ENCODE data around the gene HEXA. TPM values are rescaled to one million over a fixed set of nuclear protein-coding genes. Genes with fewer than 3 reads are reported as not detected.

Gene HEXA
- total RNA-seq, 1 experiment from 2014 or later: 49.7 TPM

DNA sequence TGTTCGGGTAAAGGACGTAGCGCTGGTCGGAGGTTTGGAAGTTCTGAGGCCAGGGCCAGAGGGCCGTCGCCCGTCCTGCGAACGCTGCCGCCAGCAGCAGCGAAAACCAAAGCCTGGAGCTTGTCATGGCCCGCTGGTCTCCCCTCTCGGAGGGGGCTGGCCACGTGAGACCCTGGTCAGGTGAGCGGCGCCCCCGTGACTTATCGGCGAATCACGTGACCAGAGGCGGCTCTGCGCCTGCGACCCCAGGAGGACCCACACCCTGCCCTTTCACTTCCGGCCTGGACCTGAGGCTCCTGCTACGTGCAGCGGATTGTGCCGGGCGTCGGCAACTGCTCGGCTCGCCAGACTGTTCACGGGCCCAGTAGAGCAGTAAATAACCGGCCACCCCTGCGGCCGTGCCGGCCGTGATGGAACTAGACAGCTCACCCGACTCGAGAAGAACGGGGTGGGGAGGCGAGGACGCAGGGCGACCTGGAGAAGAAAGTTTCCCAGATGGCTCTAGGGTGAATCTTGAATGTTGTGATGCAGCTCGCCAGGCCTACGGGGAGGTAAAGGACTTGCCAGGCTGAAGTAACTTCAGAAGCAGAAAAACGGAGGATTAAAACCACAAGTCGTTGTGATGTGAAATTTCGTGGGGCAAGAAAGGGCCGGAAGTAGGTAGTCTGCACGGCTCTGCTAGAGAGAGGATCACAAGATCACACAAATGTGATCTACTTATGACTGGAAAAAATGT, at the start of gene HEXA (continued):
- TF ChIP-seq ZNF317 (CRISPR knock-in tag; IDR thresholded peaks at IDR 0.05; ENCODE audit: borderline replicate concordance, low read depth): no peak
- TF ChIP-seq SMAD3 (CRISPR knock-in tag; IDR thresholded peaks at IDR 0.05; ENCODE audit: borderline replicate concordance): no peak; the same call in 1 of the 2 replicates
- TF ChIP-seq RELA (CRISPR knock-in tag; IDR thresholded peaks at IDR 0.05; ENCODE audit: borderline replicate concordance): 0 out of 2 replicates have a peak, but pooled peaks have one; percentile 53
- TF ChIP-seq ZNF138 (CRISPR knock-in tag; conservative IDR thresholded peaks at IDR 0.05): 0 out of 2 replicates have a peak, but pooled peaks have one; percentile 73
- TF ChIP-seq CREB1 (CRISPR knock-in tag; IDR thresholded peaks at IDR 0.05): no peak; the same call in 1 of the 2 replicates
- TF ChIP-seq, protein P1, sequence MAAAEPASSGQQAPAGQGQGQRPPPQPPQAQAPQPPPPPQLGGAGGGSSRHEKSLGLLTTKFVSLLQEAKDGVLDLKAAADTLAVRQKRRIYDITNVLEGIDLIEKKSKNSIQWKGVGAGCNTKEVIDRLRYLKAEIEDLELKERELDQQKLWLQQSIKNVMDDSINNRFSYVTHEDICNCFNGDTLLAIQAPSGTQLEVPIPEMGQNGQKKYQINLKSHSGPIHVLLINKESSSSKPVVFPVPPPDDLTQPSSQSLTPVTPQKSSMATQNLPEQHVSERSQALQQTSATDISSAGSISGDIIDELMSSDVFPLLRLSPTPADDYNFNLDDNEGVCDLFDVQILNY (CRISPR knock-in tag; IDR thresholded peaks at IDR 0.05): peak; percentile 35; the same call in 1 of the 2 replicates
- TF ChIP-seq, protein P2, sequence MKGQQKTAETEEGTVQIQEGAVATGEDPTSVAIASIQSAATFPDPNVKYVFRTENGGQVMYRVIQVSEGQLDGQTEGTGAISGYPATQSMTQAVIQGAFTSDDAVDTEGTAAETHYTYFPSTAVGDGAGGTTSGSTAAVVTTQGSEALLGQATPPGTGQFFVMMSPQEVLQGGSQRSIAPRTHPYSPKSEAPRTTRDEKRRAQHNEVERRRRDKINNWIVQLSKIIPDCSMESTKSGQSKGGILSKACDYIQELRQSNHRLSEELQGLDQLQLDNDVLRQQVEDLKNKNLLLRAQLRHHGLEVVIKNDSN (CRISPR knock-in tag; IDR thresholded peaks at IDR 0.05): peak; percentile 100
- TF ChIP-seq ATF1 (CRISPR knock-in tag; IDR thresholded peaks at IDR 0.05): no peak
- TF ChIP-seq, protein P3, sequence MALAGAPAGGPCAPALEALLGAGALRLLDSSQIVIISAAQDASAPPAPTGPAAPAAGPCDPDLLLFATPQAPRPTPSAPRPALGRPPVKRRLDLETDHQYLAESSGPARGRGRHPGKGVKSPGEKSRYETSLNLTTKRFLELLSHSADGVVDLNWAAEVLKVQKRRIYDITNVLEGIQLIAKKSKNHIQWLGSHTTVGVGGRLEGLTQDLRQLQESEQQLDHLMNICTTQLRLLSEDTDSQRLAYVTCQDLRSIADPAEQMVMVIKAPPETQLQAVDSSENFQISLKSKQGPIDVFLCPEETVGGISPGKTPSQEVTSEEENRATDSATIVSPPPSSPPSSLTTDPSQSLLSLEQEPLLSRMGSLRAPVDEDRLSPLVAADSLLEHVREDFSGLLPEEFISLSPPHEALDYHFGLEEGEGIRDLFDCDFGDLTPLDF (CRISPR knock-in tag; IDR thresholded peaks at IDR 0.05): no peak
- TF ChIP-seq SOX15 (CRISPR knock-in tag; IDR thresholded peaks at IDR 0.05): no peak
- TF ChIP-seq ZNF671 (CRISPR knock-in tag; IDR thresholded peaks at IDR 0.05): no peak
- TF ChIP-seq MXD4 (CRISPR knock-in tag; IDR thresholded peaks at IDR 0.05; ENCODE audit: borderline replicate concordance): no peak
- no peak for TF ChIP-seq HMGA2 (CRISPR knock-in tag; IDR thresholded peaks at IDR 0.05)
- no peak for TF ChIP-seq EMX1 (CRISPR knock-in tag; IDR thresholded peaks at IDR 0.05)
- TF ChIP-seq, protein P4, sequence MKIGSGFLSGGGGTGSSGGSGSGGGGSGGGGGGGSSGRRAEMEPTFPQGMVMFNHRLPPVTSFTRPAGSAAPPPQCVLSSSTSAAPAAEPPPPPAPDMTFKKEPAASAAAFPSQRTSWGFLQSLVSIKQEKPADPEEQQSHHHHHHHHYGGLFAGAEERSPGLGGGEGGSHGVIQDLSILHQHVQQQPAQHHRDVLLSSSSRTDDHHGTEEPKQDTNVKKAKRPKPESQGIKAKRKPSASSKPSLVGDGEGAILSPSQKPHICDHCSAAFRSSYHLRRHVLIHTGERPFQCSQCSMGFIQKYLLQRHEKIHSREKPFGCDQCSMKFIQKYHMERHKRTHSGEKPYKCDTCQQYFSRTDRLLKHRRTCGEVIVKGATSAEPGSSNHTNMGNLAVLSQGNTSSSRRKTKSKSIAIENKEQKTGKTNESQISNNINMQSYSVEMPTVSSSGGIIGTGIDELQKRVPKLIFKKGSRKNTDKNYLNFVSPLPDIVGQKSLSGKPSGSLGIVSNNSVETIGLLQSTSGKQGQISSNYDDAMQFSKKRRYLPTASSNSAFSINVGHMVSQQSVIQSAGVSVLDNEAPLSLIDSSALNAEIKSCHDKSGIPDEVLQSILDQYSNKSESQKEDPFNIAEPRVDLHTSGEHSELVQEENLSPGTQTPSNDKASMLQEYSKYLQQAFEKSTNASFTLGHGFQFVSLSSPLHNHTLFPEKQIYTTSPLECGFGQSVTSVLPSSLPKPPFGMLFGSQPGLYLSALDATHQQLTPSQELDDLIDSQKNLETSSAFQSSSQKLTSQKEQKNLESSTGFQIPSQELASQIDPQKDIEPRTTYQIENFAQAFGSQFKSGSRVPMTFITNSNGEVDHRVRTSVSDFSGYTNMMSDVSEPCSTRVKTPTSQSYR (CRISPR knock-in tag; IDR thresholded peaks at IDR 0.05): peak; percentile 61; the same call in 1 of the 2 replicates

DNA sequence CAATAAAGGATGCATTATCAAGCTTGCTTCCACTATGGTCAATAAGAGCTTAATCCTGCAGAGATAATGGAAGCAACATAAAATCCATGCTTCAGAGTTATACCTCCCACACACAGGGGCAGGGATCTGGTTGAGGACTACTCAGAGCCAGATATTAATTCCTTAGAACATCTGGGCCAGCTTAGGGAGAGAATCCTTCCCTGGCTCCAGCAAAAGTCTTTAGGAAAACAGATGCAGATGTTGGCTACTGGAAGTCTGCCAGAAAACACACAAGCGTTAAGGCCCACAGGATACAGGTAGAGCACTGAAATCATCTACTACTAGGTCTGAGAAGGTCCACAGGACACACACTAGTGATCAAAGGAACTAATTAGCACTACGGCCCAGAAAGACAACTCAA, 47.4 kb upstream of the HEXA start:
- H3K27me3 Mint-ChIP-seq (ENCODE audit: low read depth): peaks cover 22% of the 10 kb centered on the region
- TF ChIP-seq SMAD3 (CRISPR knock-in tag; IDR thresholded peaks at IDR 0.05; ENCODE audit: borderline replicate concordance): no peak

DNA sequence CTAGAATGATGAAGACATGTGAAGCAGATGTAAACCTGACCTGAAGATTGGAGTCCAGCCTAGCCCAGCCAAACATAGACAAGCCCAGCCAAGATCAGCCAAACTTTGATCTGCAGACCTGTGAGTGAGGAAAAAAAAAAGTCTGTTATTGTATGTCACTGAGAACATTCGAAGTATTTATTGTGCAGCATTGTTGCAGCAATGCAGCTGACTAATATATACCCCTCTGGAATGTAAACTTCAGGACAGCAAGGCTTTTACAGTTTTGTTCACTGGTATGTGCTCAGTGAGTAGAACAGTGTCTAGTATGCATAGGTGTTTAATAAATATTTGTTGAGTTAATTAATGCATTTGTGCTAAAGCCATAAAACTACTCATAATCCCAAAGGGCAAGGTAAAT, 45.7 kb upstream of the HEXA start:
- Mint-ChIP-seq H3K36me3 (no peaks in the 10 kb centered on the region), H3K4me3 (no peak overlapping the region), H3K9me3 (peaks cover 15% of the 10 kb centered on the region), H3K4me1 (no peaks in the 10 kb centered on the region), H3K27me3 (ENCODE audit: low read depth) (peaks cover 20% of the 10 kb centered on the region), H3K27ac (no peak overlapping the region)
- ATAC-seq (no peak), DNase-seq (ENCODE audit: low spot score) (no peak)
- ChIA-PET CTCF (no interaction called here), POLR2A (no interaction called here)
- TF ChIP-seq ZNF317 (CRISPR knock-in tag; IDR thresholded peaks at IDR 0.05; ENCODE audit: borderline replicate concordance, low read depth): no peak
- TF ChIP-seq, protein P5, sequence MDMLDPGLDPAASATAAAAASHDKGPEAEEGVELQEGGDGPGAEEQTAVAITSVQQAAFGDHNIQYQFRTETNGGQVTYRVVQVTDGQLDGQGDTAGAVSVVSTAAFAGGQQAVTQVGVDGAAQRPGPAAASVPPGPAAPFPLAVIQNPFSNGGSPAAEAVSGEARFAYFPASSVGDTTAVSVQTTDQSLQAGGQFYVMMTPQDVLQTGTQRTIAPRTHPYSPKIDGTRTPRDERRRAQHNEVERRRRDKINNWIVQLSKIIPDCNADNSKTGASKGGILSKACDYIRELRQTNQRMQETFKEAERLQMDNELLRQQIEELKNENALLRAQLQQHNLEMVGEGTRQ (CRISPR knock-in tag; IDR thresholded peaks at IDR 0.05): no peak
- TF ChIP-seq, protein P6, sequence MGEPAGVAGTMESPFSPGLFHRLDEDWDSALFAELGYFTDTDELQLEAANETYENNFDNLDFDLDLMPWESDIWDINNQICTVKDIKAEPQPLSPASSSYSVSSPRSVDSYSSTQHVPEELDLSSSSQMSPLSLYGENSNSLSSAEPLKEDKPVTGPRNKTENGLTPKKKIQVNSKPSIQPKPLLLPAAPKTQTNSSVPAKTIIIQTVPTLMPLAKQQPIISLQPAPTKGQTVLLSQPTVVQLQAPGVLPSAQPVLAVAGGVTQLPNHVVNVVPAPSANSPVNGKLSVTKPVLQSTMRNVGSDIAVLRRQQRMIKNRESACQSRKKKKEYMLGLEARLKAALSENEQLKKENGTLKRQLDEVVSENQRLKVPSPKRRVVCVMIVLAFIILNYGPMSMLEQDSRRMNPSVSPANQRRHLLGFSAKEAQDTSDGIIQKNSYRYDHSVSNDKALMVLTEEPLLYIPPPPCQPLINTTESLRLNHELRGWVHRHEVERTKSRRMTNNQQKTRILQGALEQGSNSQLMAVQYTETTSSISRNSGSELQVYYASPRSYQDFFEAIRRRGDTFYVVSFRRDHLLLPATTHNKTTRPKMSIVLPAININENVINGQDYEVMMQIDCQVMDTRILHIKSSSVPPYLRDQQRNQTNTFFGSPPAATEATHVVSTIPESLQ (CRISPR knock-in tag; IDR thresholded peaks at IDR 0.05): no peak

More for the DNA sequence above, 47.4 kb upstream of the HEXA start:
- no peak for DNase-seq (ENCODE audit: low spot score)
- no peak overlapping the region for H3K4me3 Mint-ChIP-seq
- POLR2A ChIA-PET: no interaction called here
- peaks cover 32% of the 10 kb centered on the region for H3K9me3 Mint-ChIP-seq
- CTCF ChIA-PET: no interaction called here
- no peak for ATAC-seq
- H3K27ac Mint-ChIP-seq: no peak overlapping the region
- H3K36me3 Mint-ChIP-seq: peaks cover 6% of the 10 kb centered on the region
- no peaks in the 10 kb centered on the region for H3K4me1 Mint-ChIP-seq

Data from WTC11 (cell line).